Kidney epithelial cell (primary cell): ENCODE data around the gene MTOR. TPM values are rescaled to one million over a fixed set of nuclear protein-coding genes. Genes with fewer than 3 reads are reported as not detected.
"Not testable (repeated sequence)": the region's sequence is repeated elsewhere in the genome, so short reads cannot be mapped to it uniquely, and the experiment has no call there.

Experiments
- DNase-seq: peaks from one replicate; pipeline ENCODE4 v3.0.0-alpha.2; 2010; ENCODE audit warnings: low read depth
- H3K27me3 ChIP-seq: 2 replicates; pipeline ENCODE4 v1.6.0; 2011; ENCODE audit warnings: low read length; ENCODE audit not compliant: control insufficient read depth, insufficient read depth
- H3K36me3 ChIP-seq: 2 replicates; pipeline ENCODE4 v1.5.1; 2011; ENCODE audit warnings: low read length; ENCODE audit not compliant: control insufficient read depth, insufficient read depth
- H3K4me3 ChIP-seq: 2 replicates; pipeline ENCODE4 v1.5.1; 2011; ENCODE audit warnings: low read depth, mild to moderate bottlenecking, control low read depth, low read length
- total RNA-seq: library from RNA; depleted of rRNA; stranded (reverse); fragments of >200 nt; gene quantifications from 2 replicates; pipeline ENCODE4 v1.2.3, GENCODE V29; 2015
- TF ChIP-seq, protein P1 (sequence below): IDR thresholded peaks from 2 replicates; pipeline ENCODE4 v1.5.1; 2011; ENCODE audit warnings: mild to moderate bottlenecking, moderate library complexity, low read length, control low read depth, inconsistent platforms; ENCODE audit not compliant: insufficient read depth, poor library complexity, severe bottlenecking

MTOR gene
- total RNA-seq, 1 donor from 2014 or later: 41.3 TPM

DNA sequence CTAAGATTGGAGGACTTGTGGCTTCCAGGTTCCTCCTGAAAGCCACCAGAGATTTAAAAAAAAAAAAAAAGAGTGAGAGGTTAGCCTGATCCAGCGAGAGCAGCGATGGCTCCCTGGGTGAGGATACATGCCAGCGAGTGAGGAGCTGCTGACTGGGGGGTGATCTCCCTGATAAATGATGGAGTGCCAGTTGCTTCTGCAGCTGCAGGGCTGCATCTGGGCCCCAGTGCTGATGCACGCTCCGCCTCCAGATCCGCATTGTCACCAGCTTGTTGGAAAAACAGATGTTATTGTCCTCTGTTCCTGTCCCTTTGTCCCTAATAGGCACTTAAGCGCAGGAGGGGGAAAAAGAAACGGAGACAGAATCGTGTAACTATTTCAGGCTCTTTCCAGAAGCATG lies 39.2 kb upstream of the MTOR start:
- TF ChIP-seq, protein P1, sequence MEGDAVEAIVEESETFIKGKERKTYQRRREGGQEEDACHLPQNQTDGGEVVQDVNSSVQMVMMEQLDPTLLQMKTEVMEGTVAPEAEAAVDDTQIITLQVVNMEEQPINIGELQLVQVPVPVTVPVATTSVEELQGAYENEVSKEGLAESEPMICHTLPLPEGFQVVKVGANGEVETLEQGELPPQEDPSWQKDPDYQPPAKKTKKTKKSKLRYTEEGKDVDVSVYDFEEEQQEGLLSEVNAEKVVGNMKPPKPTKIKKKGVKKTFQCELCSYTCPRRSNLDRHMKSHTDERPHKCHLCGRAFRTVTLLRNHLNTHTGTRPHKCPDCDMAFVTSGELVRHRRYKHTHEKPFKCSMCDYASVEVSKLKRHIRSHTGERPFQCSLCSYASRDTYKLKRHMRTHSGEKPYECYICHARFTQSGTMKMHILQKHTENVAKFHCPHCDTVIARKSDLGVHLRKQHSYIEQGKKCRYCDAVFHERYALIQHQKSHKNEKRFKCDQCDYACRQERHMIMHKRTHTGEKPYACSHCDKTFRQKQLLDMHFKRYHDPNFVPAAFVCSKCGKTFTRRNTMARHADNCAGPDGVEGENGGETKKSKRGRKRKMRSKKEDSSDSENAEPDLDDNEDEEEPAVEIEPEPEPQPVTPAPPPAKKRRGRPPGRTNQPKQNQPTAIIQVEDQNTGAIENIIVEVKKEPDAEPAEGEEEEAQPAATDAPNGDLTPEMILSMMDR: no peak
- no peak overlapping the region for H3K4me3 ChIP-seq
- no peak for DNase-seq
- H3K36me3 ChIP-seq: no peaks in the 10 kb centered on the region
- H3K27me3 ChIP-seq: no peaks in the 10 kb centered on the region

DNA sequence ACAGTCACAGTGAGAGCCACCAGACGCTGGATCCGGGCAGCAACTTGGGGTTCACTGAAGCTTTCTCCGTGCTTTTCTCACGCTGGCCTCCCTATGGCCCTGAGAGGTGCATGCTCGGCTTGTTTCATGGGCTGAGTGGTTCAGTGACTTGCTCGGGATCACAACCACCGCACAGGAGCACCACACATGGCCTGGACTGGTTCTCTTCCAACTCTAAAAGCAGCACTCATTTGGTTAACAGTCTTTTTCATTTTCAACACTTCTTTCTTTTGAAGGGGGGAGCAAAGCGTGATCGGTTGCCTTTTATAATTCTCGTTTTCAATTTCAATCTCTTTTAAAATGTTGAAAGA lies 36.8 kb upstream of the MTOR start:
- Histone ChIP-seq H3K36me3 (no peaks in the 10 kb centered on the region), H3K4me3 (no peak overlapping the region), H3K27me3 (no peaks in the 10 kb centered on the region)
- TF ChIP-seq, protein P1: no peak
- DNase-seq: no peak

DNA sequence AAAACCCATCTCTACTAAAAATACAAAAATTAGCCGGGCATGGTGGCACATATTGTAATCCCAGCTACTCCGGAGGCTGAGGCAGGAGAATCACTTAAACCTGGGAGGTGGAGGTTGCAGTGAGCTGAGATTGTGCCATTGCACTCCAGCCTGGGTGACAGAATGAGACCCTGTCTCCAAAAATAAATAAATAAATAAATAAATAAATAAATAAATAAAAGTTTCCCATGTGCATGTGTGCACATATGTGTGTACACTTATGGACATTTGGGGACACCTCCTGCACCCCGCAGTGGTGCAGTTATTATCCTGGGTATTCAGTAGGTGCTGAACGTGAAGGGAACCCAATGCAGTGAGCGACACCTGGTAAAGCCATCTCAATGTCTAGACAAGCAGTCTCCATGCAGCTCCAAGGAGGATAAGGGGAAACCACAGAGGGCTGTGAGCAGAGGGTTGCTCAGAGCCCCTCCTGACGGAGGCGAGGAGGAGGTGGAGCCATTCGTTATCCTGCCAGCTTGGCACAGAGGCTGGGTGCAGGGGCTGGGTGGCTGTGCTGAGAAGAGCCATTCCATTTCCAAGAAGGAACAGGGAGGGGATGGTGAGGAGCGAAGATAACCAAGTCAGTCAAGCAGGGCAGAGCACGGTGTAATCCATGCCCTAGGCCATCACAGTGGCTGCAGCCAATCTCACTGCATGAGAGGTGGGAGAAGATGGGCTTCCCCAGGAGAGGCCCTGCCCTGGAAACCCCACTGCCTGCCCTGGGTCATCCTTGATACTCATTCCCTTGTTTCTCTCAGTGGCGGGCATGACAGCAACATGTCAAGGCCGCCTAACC lies 36.3 kb upstream of the MTOR start:
- no peak for DNase-seq
- TF ChIP-seq, protein P1: no peak

DNA sequence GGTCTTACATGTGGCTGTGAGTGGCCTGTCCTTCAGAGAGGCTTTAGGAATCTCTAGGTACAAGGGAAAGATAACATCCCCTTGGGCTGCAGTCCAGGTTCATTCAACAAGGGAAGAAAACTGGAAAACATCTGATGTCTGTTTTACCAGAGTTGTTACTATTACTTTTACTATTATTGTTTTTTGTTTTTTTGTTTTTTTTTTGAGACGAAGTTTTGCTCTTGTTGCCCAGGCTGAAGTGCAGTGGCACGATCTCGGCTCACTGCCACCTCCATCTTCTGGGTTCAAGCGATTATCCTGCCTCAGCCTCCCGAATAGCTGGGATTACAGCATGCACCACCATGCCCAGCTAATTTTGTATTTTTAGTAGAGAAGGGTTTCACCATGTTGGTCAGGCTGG lies 35.4 kb upstream of the MTOR start:
- not testable (repeated sequence) for H3K36me3 ChIP-seq, DNase-seq, H3K4me3 ChIP-seq, H3K27me3 ChIP-seq

More for the DNA sequence above, 36.3 kb upstream of the MTOR start:
- no peaks in the 10 kb centered on the region for H3K36me3 ChIP-seq
- H3K27me3 ChIP-seq: no peaks in the 10 kb centered on the region
- no peak overlapping the region for H3K4me3 ChIP-seq

DNA sequence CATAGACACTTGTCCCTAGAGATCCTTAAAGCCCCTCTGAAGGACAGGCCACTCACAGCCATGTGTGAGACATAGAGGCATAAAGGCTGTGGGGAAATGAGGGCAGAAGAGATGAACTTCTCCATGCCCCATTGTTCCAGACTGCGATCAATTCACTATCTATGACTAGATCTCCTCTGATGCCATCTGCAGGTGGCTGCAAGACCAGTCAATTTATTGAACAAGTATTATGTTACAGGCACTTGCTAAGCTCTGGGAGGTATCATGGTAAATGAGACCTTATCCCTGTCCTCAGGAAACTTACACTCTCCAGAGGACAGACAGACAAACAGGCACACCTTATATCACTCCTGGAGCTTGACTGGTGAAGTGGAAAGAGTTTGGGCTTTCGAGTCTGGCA lies 33.6 kb upstream of the MTOR start:
- TF ChIP-seq, protein P1: no peak
- no peak overlapping the region for H3K4me3 ChIP-seq
- no peaks in the 10 kb centered on the region for H3K36me3 ChIP-seq
- H3K27me3 ChIP-seq: no peaks in the 10 kb centered on the region
- no peak for DNase-seq

DNA sequence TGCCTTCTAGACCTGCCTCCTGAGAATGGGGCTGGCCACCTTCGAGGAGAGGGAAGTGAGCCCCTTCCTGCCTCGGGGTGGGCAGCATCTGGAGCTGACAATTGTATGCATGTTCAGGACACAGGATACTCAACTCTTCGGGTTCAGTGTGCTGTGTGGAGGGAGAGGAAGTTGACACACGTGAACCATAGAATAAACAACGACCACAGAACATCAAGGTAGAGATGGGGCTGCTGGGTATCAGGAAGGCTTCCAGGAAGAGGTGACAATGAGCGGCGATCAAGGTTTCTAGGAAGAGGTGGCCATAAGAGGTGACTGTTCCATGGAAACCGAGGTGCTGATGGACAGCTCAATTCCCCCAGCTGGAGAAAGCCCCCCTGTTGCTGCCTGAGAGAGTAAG lies 32.6 kb upstream of the MTOR start:
- no peak overlapping the region for H3K4me3 ChIP-seq
- no peaks in the 10 kb centered on the region for H3K27me3 ChIP-seq
- TF ChIP-seq, protein P1: no peak
- DNase-seq: no peak
- no peaks in the 10 kb centered on the region for H3K36me3 ChIP-seq
